HUDEP-2 (cell line): ENCODE measurements around the gene SEM1.
"Not testable (repeated sequence)": the region's sequence is repeated elsewhere in the genome, so short reads cannot be mapped to it uniquely, and the experiment has no call there.

Experiments used
- DNase-seq, 76 experiments: peaks; one replicate each; lab custom pipeline; 2025; ENCODE audit not compliant: unreplicated experiment in 76 of 76; lab: John Stamatoyannopoulos, UW

The SEM1 gene

GRCh38 chr7:96665689-96666088, 44.0 kb downstream of the SEM1 start:
- no peak for DNase-seq

- DNase-seq: no peak
These were observed 44.9 kb downstream of the SEM1 start for GRCh38 chr7:96664793-96665192.

DNA sequence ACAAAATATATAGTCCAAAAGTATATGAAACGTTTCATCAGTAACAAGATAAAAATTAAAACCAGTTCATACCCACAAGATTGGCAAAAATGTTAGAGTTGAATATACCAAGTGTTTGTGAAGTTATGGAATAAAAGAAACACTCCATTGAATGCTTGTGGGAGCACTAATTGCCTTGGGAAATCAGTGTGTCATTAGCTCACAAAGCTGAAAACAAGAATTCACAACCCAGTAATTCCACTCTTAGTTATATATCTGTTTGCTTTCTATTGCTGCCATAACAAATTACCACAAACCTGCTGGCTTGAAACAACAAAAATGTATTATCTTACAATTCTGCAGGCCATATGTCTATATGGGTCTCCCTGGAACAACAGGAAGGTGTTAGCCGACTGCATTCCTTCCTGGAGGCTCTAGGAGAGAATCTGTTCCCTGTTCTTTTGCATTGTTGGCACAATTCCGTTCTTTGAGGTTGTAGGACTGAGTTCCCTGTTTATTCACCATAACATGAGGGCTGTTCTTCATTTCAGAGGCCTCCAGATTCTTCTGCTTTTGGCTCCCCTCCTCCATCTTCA, 45.7 kb downstream of the SEM1 start:
- DNase-seq: no peak

- DNase-seq: no peak
These were observed 46.2 kb downstream of the SEM1 start for GRCh38 chr7:96663457-96663856.

DNA sequence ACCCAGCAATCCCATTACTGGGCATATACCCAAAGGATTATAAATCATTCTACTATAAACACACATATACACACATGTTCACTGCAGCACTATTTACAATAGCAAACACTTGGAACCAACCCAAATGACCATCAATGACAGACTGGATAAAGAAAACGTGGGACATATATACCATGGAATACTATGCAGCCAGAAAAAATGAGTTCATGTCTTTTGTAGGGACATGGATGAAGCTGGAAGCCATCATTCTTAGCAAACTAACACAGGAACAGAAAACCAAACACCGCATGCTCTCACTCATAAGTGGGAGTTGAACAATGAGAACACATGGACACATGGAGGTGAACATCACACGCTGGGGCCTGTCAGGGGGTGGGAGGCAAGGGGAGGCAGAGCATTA, 47.5 kb downstream of the SEM1 start:
- not testable (repeated sequence) for DNase-seq

DNA sequence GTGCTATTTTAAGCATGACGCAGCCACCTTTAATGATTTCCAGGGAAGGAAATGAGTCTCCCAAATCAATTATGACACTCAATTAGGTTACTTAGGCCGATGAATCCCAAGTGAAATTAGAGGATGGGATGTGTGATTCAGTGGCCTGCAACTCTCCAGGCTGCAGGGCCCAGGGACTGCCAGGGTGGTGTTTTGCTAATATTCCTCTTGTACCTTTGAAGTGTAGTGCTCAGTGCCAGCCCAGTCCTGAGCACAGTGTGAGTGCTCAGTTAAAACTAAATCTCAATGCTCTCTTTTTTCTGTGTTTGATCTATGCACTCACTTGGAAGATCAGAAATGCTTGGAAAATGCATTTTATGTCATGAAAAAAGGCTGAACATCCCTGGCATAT, 51.6 kb downstream of the SEM1 start:
- no peak for DNase-seq

GRCh38 chr7:96657347-96658021, 52.2 kb downstream of the SEM1 start:
- no peak for DNase-seq

DNA sequence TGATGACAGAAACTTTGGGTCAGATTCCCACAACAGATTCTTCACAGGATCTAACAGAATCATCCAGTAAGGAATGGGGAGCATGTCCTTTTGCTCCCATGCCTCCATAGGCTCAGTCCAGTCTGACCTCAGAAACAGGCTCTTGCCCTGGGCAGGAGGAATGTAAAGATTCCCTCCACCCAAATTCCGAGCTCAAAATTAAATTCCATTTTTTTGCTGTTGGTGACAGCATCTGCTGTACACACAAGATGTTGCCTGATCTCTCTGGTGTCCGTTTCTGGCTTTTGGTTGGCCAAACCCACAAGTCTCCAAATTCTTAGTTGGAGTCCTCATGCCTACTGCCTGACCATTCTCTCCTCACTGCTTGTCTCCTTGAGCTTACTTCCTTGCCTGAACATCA, 53.7 kb downstream of the SEM1 start:
- DNase-seq: no peak

DNA sequence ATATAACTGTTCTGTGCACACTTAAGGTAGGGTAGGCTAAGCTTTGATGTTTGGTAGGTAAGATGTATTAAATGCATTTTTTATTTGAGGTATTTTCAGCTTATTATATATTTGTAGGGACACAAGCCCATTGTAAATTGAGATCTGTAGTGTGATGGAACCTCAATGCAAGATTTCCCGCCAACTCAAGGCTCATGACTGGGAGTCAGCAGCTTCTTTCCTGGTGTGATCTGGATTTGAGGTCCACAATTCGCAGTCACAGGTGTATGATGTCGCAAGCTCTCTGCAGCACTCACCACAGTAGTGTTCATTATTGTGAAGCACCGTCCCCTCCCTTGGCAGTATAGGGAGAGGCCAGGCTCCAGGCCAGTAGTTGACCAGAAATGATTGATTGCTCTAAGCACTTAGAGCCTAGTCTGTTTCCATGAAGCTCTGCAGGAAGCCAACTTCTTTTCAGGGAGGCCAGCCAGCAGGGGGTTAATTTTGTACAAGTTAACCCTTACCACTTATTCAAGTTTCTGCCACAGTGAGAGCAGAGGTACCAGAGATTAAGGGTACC, 54.9 kb downstream of the SEM1 start:
- DNase-seq: no peak

- DNase-seq: no peak
These were observed 59.7 kb downstream of the SEM1 start for GRCh38 chr7:96649981-96650380.

DNA sequence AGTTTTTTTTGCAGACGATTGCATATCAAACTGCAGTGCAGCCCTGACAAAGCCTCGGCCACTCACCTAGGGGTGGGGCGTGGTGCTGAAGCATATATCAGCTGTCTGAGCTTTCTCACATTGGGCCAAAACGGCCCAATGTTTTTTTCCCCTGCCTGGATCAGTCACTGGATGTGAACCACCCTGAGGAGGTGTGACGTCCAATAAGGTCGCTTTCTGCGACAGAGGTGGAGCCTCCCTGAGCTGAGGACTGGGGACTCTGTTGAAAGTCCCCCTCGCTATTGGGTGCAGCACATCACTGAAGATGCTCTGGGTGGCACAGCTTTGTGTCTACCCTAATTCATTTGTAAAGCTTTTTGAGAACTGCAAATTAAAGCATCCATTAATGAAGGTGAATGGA, 60.9 kb downstream of the SEM1 start:
- DNase-seq: no peak

GRCh38 chr7:96647733-96648132, 61.9 kb downstream of the SEM1 start:
- DNase-seq: no peak

DNA sequence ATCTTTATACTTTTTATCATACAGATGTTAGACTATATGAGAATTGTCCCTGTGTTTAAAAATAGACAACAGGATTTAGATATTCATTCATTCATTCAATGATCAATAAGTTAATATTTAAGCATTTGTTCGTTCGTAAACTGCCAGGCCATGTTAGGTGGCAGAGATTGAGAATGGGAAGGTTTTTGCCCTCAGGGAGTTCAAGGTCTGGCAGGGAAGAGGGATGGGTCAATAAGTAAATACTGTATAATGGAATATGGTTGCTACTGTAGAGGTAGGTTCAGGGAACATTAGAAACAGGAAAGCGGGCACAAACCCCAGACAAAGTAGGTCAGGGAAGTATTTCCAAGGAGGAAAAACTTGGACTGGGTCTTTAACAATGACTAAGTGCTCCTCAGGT, 64.6 kb downstream of the SEM1 start:
- no peak for DNase-seq

GRCh38 chr7:96643436-96643835, 66.2 kb downstream of the SEM1 start:
- not testable (repeated sequence) for DNase-seq

- no peak for DNase-seq
These were observed 69.6 kb downstream of the SEM1 start for GRCh38 chr7:96640054-96640453.
